Gastroesophageal sphincter (tissue), 4 donors: ENCODE data around the gene SPATA45. TPM values are rescaled to one million over a fixed set of nuclear protein-coding genes. Genes with fewer than 3 reads are reported as not detected.

ENCODE experiments used
- ATAC-seq: fragments of 150-250 bp; one replicate; pipeline ENCODE4 v1.9.1; 2016; ENCODE audit warnings: mild to moderate bottlenecking, moderate library complexity
- H3K27ac ChIP-seq, 4 donors: fragments of 200-600 bp; sonication (generic) in 3 of 4; 1 replicate in 3 of 4; 2 replicates in 1 of 4; pipeline ENCODE4 v1.5.1; 2016 to 2019
- H3K27me3 ChIP-seq: fragments of 200-600 bp; sonication (generic); one replicate; pipeline ENCODE4 v1.5.1; 2019
- H3K36me3 ChIP-seq, 2 donors: fragments of 200-600 bp; sonication (generic); one replicate each; pipeline ENCODE4 v1.5.1; 2019; ENCODE audit warnings: control low read depth in 1 of 2
- H3K4me1 ChIP-seq, 3 donors: fragments of 200-600 bp; sonication (generic); 1 replicate in 2 of 3; 2 replicates in 1 of 3; pipeline ENCODE4 v1.5.1; 2016 to 2019; ENCODE audit warnings: control low read depth in 2 of 3
- H3K4me3 ChIP-seq, 2 donors: fragments of 200-600 bp; sonication (generic); one replicate each; pipeline ENCODE4 v1.5.1; 2019; ENCODE audit warnings: mild to moderate bottlenecking in 1 of 2, moderate library complexity in 1 of 2
- H3K9me3 ChIP-seq, 3 donors: fragments of 200-600 bp; sonication (generic); one replicate each; pipeline ENCODE4 v1.5.1; 2017 to 2019; ENCODE audit warnings: control low read depth in 2 of 3
- EP300 ChIP-seq: sonication (generic); formaldehyde crosslinking; IDR thresholded peaks from one replicate; pipeline ENCODE4 v1.6.1; 2017; ENCODE audit warnings: antibody characterized with exemption, mild to moderate bottlenecking
- POLR2A ChIP-seq, 2 donors: fragments of 450-650 bp; IDR thresholded peaks; one replicate each; pipeline ENCODE4 v1.6.1; 2017; ENCODE audit warnings: antibody characterized with exemption in 2 of 2, mild to moderate bottlenecking in 2 of 2, moderate library complexity in 1 of 2
- POLR2AphosphoS5 ChIP-seq: sonication (generic); formaldehyde crosslinking; IDR thresholded peaks from one replicate; pipeline ENCODE4 v1.6.1; 2017; ENCODE audit warnings: antibody characterized with exemption
- WGBS, 2 donors: methylation state at CpG; one replicate each; pipeline ENCODE4 v1.1.5; 2018; ENCODE audit warnings: low coverage in 1 of 2; 5-methylcytosine and 5-hydroxymethylcytosine counted together
- total RNA-seq, 4 donors: library from RNA; depleted of rRNA; stranded (reverse); fragments of >200 nt; gene quantifications; one replicate each; pipeline ENCODE4 v1.1.0, GENCODE V29; 2016
- TF ChIP-seq, protein P1 (sequence below), 4 experiments: fragments of 200-600 bp in 2 of 4; fragments of 450-650 bp in 2 of 4; sonication (generic) in 1 of 4; IDR thresholded peaks; one replicate each; pipeline ENCODE4 v1.5.1; 2017 to 2019; ENCODE audit warnings: antibody characterized with exemption in 4 of 4, mild to moderate bottlenecking in 2 of 4, moderate library complexity in 2 of 4

Gene SPATA45
- total RNA-seq, 4 donors from 2014 or later, result not detected

- H3K4me1 ChIP-seq, result peaks cover 0 to 26% (median 7%) of the 10 kb centered on the region in 3 donors
- no peak overlapping the region for H3K27ac ChIP-seq
- 100% methylated on average over 1 of the region's 1 CpG for WGBS, 2 donors
- no peak for ATAC-seq
- TF ChIP-seq EP300 (no peak), POLR2AphosphoS5 (no peak), POLR2A (IDR thresholded peaks at IDR 0.05) (no peak)
- TF ChIP-seq, protein P1, sequence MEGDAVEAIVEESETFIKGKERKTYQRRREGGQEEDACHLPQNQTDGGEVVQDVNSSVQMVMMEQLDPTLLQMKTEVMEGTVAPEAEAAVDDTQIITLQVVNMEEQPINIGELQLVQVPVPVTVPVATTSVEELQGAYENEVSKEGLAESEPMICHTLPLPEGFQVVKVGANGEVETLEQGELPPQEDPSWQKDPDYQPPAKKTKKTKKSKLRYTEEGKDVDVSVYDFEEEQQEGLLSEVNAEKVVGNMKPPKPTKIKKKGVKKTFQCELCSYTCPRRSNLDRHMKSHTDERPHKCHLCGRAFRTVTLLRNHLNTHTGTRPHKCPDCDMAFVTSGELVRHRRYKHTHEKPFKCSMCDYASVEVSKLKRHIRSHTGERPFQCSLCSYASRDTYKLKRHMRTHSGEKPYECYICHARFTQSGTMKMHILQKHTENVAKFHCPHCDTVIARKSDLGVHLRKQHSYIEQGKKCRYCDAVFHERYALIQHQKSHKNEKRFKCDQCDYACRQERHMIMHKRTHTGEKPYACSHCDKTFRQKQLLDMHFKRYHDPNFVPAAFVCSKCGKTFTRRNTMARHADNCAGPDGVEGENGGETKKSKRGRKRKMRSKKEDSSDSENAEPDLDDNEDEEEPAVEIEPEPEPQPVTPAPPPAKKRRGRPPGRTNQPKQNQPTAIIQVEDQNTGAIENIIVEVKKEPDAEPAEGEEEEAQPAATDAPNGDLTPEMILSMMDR (IDR thresholded peaks at IDR 0.05), result no peak
- H3K36me3 ChIP-seq, result peaks cover 0 to 60% of the 10 kb centered on the region in 2 donors
- no peaks in the 10 kb centered on the region for H3K9me3 ChIP-seq
- no peaks in the 10 kb centered on the region for H3K27me3 ChIP-seq
- no peak overlapping the region for H3K4me3 ChIP-seq
Measured at GRCh38 chr1:212785871-212786270, 61.6 kb downstream of the SPATA45 start.

DNA sequence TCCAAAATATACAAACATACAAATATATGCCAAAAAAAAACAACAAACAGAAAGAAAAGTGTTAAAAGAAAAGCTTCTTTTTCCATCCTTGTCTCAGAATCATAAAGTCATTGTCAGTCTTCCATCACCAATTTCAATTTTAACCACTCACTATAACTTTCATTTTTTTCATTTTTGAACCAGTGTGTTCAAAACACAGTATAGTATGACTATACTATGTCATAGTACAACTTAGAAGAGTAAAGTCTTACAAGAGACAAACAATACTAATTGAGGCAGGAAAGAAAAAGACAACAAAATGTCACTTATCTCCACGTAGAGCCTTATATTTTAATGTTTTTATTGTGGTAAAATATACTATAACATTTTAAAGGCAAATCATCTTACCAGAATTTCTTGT, 63.5 kb downstream of the SPATA45 start:
- H3K4me1 ChIP-seq, result peaks cover 0 to 7% (median 0%) of the 10 kb centered on the region in 3 donors
- H3K27me3 ChIP-seq, result no peaks in the 10 kb centered on the region
- 62 to 81% methylated on average over 1 of the region's 1 CpG for WGBS, 2 donors
- no peaks in the 10 kb centered on the region for H3K9me3 ChIP-seq
- ATAC-seq, result no peak
- H3K27ac ChIP-seq, result no peak overlapping the region
- TF ChIP-seq, protein P1 (IDR thresholded peaks at IDR 0.05), result no peak
- no peak for TF ChIP-seq POLR2AphosphoS5
- TF ChIP-seq EP300, result no peak
- no peak for TF ChIP-seq POLR2A (IDR thresholded peaks at IDR 0.05)
- H3K4me3 ChIP-seq, result no peak overlapping the region
- peaks cover 0 to 65% of the 10 kb centered on the region in 2 donors for H3K36me3 ChIP-seq

DNA sequence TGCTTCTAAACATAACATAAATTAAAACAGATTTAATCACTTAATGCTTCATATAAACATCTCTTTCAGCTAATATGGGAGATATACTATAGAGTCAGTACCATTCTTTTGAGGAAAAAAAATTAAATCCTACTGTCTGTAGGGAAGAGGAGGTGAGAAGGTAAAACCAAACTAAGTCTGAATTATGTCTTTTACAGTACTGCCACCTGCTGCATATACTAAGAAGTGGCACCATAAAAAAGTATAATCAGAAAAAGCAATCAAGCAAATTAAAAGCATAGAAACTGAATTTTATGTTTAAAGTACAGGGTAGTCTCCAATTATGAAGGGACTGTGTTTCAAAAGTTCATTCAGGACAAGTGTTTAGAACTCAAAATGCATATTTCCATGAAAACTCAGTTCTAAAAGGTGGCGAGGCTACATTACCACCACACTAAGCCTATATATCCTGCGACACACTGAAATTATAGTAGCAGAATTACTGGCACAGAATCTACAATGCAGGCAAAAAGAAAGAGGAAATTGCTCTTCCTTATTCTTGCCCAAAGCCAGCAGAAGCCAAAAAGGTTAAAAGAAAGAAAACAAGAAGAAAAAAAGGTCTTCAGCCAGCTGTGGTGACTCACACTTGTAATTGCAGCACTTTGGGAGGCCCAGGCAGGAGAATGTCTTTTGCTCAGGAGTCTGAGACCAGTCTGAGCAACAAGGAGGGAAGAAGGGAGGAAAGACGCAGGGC, 64.9 kb downstream of the SPATA45 start:
- Histone ChIP-seq H3K36me3 (peaks cover 0 to 62% of the 10 kb centered on the region in 2 donors), H3K9me3 (no peaks in the 10 kb centered on the region), H3K27ac (no peak overlapping the region), H3K27me3 (no peaks in the 10 kb centered on the region), H3K4me3 (no peak overlapping the region), H3K4me1 (no peaks in the 10 kb centered on the region)
- ATAC-seq, result peak; percentile 41
- WGBS, 2 donors, result 89 to 90% methylated on average over 3 of the region's 3 CpGs
- no peak for TF ChIP-seq EP300
- TF ChIP-seq, protein P1 (IDR thresholded peaks at IDR 0.05), result peak in 3 of 4 experiments; percentile 51 to 60 (median 54)

GRCh38 chr1:212781225-212781624, 66.2 kb downstream of the SPATA45 start:
- Histone ChIP-seq H3K27ac (no peak overlapping the region), H3K4me3 (no peak overlapping the region), H3K9me3 (no peaks in the 10 kb centered on the region), H3K4me1 (no peaks in the 10 kb centered on the region), H3K36me3 (peaks cover 0 to 53% of the 10 kb centered on the region in 2 donors), H3K27me3 (no peaks in the 10 kb centered on the region)
- WGBS, 2 donors, result 85 to 92% methylated on average over 2 of the region's 2 CpGs
- ATAC-seq, result no peak
- TF ChIP-seq POLR2AphosphoS5 (no peak), EP300 (no peak), POLR2A (IDR thresholded peaks at IDR 0.05) (no peak)
- TF ChIP-seq, protein P1 (IDR thresholded peaks at IDR 0.05), result no peak

DNA sequence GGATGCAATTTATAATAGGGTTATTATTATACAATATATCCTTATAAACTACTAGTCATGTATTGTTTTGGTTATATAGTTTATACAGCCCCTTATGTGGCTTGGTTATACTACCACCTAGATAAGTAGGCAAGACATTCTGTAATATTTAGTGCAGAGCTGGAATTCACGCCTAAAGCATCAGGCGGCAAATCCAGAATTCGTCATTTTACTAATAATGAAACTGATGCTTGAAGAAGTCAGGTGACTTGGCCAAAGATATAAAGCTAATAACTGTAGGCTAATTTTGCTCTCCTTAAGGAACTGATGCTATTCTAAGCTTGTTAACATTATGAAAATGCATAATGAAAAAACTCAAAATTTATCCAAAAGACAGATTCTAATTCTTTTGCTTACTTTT, 66.7 kb downstream of the SPATA45 start:
- Histone ChIP-seq H3K36me3 (peaks cover 0 to 48% of the 10 kb centered on the region in 2 donors), H3K27me3 (no peaks in the 10 kb centered on the region), H3K9me3 (no peaks in the 10 kb centered on the region), H3K4me1 (no peaks in the 10 kb centered on the region), H3K27ac (no peak overlapping the region), H3K4me3 (no peak overlapping the region)
- TF ChIP-seq POLR2AphosphoS5, result no peak
- no peak for TF ChIP-seq POLR2A (IDR thresholded peaks at IDR 0.05)
- TF ChIP-seq, protein P1 (IDR thresholded peaks at IDR 0.05), result no peak
- no peak for TF ChIP-seq EP300
- no peak for ATAC-seq
- 85 to 95% methylated on average over 3 of the region's 3 CpGs for WGBS, 2 donors
